ENCODE results near the gene DSEL.

DNA sequence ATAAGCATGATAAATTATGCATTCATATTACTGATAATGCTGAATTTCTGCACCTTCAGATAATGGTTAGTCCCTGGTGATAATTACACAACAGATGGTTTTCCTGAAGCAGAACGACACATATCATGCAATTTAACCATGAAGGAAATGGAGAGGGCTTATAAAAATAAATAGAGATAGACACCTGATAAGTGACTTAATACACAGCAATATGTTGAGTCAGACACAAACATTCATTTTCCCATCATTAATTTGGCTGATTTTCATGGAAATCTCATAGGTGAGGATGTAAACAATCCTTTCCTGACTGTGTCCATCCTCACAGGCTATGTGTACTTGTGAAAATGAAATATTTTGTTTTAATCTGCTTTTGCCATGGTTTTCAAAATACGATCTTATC lies 36.9 kb upstream of the DSEL start:
- TF ChIP-seq, protein P1, sequence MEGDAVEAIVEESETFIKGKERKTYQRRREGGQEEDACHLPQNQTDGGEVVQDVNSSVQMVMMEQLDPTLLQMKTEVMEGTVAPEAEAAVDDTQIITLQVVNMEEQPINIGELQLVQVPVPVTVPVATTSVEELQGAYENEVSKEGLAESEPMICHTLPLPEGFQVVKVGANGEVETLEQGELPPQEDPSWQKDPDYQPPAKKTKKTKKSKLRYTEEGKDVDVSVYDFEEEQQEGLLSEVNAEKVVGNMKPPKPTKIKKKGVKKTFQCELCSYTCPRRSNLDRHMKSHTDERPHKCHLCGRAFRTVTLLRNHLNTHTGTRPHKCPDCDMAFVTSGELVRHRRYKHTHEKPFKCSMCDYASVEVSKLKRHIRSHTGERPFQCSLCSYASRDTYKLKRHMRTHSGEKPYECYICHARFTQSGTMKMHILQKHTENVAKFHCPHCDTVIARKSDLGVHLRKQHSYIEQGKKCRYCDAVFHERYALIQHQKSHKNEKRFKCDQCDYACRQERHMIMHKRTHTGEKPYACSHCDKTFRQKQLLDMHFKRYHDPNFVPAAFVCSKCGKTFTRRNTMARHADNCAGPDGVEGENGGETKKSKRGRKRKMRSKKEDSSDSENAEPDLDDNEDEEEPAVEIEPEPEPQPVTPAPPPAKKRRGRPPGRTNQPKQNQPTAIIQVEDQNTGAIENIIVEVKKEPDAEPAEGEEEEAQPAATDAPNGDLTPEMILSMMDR (IDR thresholded peaks at IDR 0.05): no peak
- TF ChIP-seq POLR2A (IDR thresholded peaks at IDR 0.05; ENCODE audit: low read depth): no peak
